ENCODE results near the gene ZDHHC21.
"Not testable (repeated sequence)": the region's sequence is repeated elsewhere in the genome, so short reads cannot be mapped to it uniquely, and the experiment has no call there.

The ZDHHC21 gene

GRCh38 chr9:14693251-14693861, at the start of gene ZDHHC21:
TSS of gene ZDHHC21 (minus strand) at chr9:14693432. CDS start at chr9:14674340, 19,092 bp downstream.
- DNase-seq: no peak

- no peak for DNase-seq
These were observed 48.1 kb upstream of the ZDHHC21 start for GRCh38 chr9:14741369-14741768.

GRCh38 chr9:14733133-14733532, 39.9 kb upstream of the ZDHHC21 start:
- no peak for DNase-seq

DNA sequence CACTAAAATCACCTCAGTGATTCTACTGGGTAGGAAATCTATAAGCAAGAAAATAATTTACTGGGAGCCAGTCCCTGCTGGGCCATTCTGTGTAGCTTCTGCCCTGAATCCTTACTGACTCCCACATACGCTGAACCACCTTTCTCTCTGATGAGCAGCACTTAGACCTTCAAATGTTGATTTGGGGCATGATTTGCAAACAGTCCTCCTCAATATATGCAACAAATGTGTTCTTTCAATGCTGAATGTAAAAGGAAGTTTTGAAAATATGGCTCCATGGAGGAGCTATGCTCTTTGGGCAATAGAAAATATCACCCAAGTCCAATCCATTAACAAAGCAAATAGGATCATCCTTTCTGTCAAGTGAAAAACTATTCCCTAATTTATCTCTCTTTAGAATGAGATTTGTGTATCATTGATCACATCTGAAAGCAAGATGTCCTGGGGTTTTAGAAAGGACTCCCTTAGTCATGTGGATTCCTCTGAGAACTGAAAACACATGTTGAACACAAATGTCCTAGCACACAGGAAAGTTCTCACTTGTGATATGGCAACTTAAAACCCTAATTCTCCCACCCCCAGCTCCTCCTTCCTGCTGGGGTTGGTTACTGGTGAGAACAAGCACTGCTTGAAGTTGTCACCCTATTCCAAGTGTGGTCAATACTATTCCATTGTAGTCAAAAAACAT, 38.2 kb upstream of the ZDHHC21 start:
- no peak for DNase-seq

DNA sequence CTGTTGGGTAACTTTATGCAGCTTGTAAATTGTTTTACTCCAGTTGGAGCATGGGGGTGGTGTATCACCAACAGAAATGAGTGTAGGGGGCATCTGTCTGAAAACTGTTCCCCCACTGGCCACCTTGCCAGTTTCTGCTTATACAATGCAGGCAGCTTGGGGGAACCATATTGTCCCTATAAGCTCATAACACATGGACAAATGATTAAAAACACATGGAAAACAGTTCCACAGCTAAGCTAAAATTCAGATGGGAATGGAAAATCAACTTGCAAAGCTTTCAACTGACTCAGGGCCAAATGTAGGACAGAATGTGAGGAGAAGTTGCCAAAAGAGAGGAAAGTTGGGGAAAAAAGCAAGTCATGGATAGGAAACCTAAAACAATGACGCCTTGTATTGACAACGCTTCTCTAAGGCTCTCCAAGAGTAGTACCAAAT, 37.2 kb upstream of the ZDHHC21 start:
- DNase-seq: no peak

DNA sequence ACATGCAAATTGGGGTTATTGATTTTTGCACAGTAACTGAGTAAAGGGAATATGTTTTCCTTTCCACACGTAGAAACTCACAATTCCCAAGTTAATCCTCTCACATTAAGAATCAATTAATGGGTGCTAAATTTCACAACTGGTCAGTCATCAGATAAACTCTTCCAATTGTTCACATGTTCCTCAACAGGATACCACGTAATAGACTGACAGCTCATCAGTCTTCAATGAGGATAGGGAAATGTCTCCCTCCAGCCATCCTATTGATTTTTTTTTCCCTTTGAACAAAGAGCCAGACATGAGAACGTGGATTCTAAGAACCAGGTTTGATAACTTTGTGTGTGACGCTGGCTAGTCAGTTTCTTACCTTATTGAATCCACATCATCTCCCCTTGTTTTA, 30.1 kb upstream of the ZDHHC21 start:
- DNase-seq: no peak

DNA sequence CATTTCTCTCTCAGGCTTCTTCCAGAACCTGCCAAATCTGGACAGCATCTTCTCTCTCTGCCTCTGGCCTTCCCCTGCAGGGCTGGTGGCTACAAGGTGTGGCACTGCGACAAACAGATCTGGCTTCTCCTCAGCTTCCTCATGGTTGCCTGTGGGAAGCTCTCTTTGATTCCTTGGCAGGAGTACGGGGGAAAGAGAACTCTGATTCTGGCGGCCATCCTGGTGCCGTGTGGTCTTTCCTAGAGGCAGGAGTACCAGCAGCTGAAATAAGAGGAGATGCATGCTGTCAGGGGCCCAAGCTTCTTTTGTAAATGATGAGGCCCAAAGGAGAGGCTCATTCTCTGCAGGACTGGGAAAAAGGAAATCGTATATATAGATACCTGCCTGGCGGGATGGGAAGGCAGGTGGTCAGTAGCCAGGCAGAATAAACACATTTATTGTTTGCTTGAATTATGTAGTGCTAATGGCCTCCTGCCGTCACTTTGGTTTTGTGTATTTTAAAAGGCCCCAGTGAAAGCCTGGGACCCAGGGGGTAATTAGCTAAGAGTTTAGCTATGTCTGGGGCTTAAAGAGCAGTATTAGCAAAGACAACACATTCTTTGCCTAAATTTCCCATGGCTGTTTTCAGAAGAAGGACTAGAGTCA, 29.3 kb upstream of the ZDHHC21 start, which contains the start of gene CER1:
TSS of gene CER1 (minus strand) at position 343 of the 645 bp plus-strand sequence. CDS start at position 282, 61 bp downstream.
- no peak for DNase-seq

GRCh38 chr9:14719231-14719923, 26.1 kb upstream of the ZDHHC21 start:
- no peak for DNase-seq

- no peak for DNase-seq
These were observed 21.9 kb upstream of the ZDHHC21 start for GRCh38 chr9:14715102-14715501.

- DNase-seq: no peak
These were observed 20.0 kb upstream of the ZDHHC21 start for GRCh38 chr9:14713187-14713767.

DNA sequence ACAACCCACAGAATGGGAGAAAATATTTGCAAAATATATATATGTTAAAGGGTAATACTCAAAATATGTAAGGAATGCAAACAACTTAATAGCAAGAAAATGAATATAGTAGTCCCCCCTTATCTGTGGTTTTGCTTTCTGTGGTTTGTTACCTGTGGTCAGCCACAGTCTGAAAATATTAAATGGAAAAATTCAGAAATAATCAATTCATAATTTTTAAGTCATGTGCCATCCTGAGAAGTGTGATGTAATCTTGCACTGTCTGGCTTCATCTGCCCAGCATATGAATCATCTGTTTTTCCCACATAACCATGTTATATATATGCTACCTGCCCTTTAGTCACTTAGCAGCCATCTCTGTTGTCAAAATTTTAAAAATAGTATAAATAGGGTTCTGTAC, 17.6 kb upstream of the ZDHHC21 start:
- DNase-seq: no peak

GRCh38 chr9:14706530-14707140, 13.4 kb upstream of the ZDHHC21 start:
- DNase-seq: no peak

DNA sequence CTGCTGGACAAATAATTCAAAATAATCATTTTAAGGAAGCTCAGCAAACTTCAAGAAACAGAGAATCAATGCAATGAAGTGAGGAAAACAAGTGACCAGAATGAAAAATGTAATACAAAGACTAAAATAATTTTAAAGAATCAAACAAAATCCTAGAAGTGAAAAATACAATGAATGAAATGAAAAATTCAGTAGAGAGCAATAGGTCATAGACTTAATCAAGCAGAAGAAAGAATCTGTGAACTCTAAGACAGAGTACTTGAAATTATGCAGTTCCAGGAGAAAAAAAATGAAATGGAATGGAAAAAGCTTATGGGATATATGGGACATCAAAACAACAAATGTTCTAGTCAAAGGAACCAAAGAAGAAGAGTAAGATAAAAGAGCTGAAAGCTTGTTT, 11.8 kb upstream of the ZDHHC21 start:
- DNase-seq: no peak

DNA sequence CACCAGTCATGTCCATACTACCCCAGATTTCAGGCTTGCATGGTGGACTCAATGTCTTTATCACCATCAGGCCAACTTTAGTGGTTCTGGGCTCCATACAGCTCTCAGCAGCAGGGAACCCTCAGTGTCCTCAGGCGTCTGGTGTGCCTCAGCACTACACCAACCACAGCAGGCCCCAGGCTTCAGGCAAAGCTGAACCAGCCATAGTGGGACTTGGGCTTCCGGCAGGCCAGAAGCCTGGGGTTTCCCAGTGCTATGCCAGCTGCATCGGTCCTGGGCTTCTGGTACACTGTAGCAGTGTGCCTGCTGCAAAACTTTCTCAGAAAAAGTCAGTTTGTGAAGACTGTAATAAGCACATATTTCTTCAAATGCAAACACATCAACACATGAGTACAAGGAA, 11.0 kb upstream of the ZDHHC21 start:
- no peak for DNase-seq

DNA sequence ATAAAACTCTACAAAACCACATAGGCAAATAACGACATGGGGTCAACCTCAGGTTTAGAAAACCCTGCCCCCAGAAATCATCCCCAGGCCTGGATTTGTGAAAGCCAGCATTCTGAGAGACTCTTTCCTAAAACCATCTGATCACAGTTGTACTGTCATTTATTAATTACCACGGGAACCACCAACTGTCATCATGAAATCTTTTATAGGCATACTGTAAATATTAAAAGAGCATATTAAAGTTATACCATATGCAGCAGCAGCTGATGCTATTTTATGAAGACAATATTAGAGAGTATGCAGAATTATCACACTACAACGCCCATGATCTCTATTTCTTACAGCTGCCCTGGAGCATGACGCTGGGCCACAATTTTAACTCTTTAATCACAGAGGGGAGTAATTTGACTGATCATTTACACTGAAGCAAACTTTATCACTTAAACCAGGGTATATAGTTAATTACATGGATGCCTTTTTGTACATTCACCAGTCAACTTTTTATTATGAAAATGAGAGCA, 9.0 kb upstream of the ZDHHC21 start:
- no peak for DNase-seq

- DNase-seq: no peak
These were observed 572 bp downstream of the ZDHHC21 start for GRCh38 chr9:14692470-14693250.

- DNase-seq: no peak
These were observed 2.1 kb downstream of the ZDHHC21 start for GRCh38 chr9:14690948-14691730.

DNA sequence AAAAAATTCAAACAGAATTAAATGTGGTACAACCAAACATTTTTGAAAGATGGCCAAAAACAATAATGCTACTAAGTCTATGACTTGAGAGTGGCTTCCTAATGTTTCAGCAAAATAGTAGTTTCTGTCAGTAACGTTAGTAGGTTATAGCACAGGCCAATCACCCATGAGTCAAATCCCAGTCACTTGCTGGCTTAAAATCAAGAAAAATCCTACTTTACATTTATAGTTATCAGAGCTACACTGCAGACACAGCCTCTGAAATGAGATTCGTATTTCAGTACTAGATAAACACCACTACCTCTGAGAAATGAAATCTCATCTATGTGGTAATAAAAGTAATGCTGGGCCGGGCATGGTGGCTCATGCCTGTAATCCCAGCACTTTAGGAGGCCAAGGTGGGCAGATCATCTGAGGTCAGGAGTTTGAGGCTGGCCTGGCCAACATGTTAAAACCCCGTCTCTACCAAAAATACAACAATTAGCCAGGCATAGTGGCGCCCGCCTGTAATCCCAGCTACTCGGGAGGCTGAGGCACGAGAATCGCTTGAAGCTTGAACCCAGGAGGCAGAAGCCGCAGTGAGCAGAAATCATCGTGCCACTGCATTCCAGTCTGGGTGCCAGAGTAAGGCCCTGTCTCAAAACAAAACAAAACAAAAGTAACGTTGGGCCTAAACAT, 6.1 kb downstream of the ZDHHC21 start:
- no peak for DNase-seq

DNA sequence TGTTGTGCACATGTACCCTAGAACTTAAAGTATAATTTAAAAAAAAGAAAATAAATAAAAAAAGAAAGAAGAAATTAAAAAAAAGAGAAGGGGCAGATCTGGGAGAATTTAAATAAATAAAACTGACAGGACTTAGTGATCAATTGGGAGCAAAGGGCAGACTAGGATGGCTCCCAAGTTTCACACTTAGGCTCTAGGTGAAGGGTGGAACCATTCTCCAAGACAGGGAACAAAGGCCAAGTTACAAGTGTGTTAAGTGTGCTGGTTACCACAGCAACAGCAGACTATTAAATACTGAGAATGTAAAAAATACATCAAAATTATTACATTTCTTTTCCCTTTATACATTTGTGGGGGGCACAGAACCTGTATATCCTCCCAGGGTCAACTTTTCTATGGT, 7.1 kb downstream of the ZDHHC21 start:
- no peak for DNase-seq

GRCh38 chr9:14682616-14683015, 10.6 kb downstream of the ZDHHC21 start:
- DNase-seq: not testable (repeated sequence)

All from Kasumi-1 (cell line).